ENCODE results near the gene JPT2. TPM values are rescaled to one million over a fixed set of nuclear protein-coding genes. Genes with fewer than 3 reads are reported as not detected.

Gene JPT2
- total and polyA plus RNA-seq, 8 donors, result 13.4 to 118 (median 37.1) TPM

DNA sequence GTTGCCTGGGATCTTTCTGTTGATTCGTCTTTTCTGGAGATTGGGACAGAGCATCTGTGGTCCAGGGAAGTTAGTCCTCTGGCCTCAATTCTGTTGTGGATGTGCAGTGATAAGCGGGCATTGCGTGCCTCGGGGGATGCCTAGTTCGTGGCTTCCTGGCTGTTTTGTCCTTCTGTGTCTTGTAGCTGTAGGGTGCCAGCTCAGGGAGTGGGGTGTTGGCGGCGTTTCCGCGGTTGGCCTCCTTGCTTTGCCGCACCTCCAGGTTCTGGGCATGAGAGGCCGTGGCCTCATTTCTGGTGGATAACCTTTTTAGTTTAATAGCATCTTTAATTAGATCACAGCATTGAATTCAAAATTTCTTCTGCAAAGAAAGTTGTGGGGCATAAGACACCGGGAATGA lies 1.4 kb upstream of the JPT2 start:
- WGBS, 5 donors, result 92 to 93% (median 92%) methylated on average over 12 of the region's 12 CpGs
- Histone ChIP-seq H3K27ac (no peak overlapping the region), H3K36me3 (peaks cover 24 to 47% (median 44%) of the 10 kb centered on the region in 4 donors), H3K4me1 (peaks cover 3 to 31% (median 27%) of the 10 kb centered on the region in 4 donors), H3K27me3 (no peaks in the 10 kb centered on the region), H3K4me3 (no peak overlapping the region), H3K9me3 (no peaks in the 10 kb centered on the region)
- intact Hi-C loops (cut with DNase I; ENCODE audit: low total_unique reads), result no loop called here
- no peak for DNase-seq
- TF ChIP-seq EP300 (IDR thresholded peaks at IDR 0.05), result no peak
- no peak for TF ChIP-seq POLR2AphosphoS5 (IDR thresholded peaks at IDR 0.05)
- TF ChIP-seq, protein P1, sequence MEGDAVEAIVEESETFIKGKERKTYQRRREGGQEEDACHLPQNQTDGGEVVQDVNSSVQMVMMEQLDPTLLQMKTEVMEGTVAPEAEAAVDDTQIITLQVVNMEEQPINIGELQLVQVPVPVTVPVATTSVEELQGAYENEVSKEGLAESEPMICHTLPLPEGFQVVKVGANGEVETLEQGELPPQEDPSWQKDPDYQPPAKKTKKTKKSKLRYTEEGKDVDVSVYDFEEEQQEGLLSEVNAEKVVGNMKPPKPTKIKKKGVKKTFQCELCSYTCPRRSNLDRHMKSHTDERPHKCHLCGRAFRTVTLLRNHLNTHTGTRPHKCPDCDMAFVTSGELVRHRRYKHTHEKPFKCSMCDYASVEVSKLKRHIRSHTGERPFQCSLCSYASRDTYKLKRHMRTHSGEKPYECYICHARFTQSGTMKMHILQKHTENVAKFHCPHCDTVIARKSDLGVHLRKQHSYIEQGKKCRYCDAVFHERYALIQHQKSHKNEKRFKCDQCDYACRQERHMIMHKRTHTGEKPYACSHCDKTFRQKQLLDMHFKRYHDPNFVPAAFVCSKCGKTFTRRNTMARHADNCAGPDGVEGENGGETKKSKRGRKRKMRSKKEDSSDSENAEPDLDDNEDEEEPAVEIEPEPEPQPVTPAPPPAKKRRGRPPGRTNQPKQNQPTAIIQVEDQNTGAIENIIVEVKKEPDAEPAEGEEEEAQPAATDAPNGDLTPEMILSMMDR (IDR thresholded peaks at IDR 0.05), result no peak
- TF ChIP-seq POLR2A (IDR thresholded peaks at IDR 0.05), result no peak

- Histone ChIP-seq H3K27ac (peak overlapping the region in 4 of 5 donors; percentile 11 to 88 (median 78)), H3K4me3 (peak overlapping the region in 3 of 4 donors; percentile 77 to 96 (median 87)), H3K36me3 (peaks cover 18 to 41% (median 37%) of the 10 kb centered on the region in 4 donors), H3K4me1 (peaks cover 3 to 31% (median 27%) of the 10 kb centered on the region in 4 donors), H3K9me3 (no peaks in the 10 kb centered on the region), H3K27me3 (no peaks in the 10 kb centered on the region)
- WGBS, 5 donors, result 82 to 86% (median 84%) methylated on average over 18 of the region's 18 CpGs
- DNase-seq, result no peak
- intact Hi-C loops (cut with DNase I; ENCODE audit: low total_unique reads), result no loop called here
- TF ChIP-seq POLR2A (IDR thresholded peaks at IDR 0.05), result no peak
- TF ChIP-seq, protein P1 (IDR thresholded peaks at IDR 0.05), result no peak
- TF ChIP-seq POLR2AphosphoS5 (IDR thresholded peaks at IDR 0.05), result no peak
- TF ChIP-seq EP300 (IDR thresholded peaks at IDR 0.05), result no peak
Measured at GRCh38 chr16:1677339-1677738, 740 bp upstream of the JPT2 start.

GRCh38 chr16:1678500-1679098 lies 520 bp downstream of the JPT2 start:
- TF ChIP-seq, protein P1 (IDR thresholded peaks at IDR 0.05), result no peak
- TF ChIP-seq POLR2AphosphoS5 (IDR thresholded peaks at IDR 0.05), result no peak
- no peak for TF ChIP-seq POLR2A (IDR thresholded peaks at IDR 0.05)
- TF ChIP-seq EP300 (IDR thresholded peaks at IDR 0.05), result no peak
- Histone ChIP-seq H3K4me3 (peak overlapping the region; percentile 77 to 96 (median 90)), H3K27me3 (no peaks in the 10 kb centered on the region), H3K9me3 (no peaks in the 10 kb centered on the region), H3K36me3 (peaks cover 13 to 32% (median 28%) of the 10 kb centered on the region in 4 donors), H3K4me1 (peaks cover 3 to 31% (median 27%) of the 10 kb centered on the region in 4 donors), H3K27ac (peak overlapping the region; percentile 81 to 90 (median 87))
- peak; percentile 50 to 66 for DNase-seq
- intact Hi-C loops (cut with DNase I; ENCODE audit: low total_unique reads), result no loop called here
- WGBS, 5 donors, result 0 to 5% (median 1%) methylated on average over 11 to 45 of the region's 45 CpGs

DNA sequence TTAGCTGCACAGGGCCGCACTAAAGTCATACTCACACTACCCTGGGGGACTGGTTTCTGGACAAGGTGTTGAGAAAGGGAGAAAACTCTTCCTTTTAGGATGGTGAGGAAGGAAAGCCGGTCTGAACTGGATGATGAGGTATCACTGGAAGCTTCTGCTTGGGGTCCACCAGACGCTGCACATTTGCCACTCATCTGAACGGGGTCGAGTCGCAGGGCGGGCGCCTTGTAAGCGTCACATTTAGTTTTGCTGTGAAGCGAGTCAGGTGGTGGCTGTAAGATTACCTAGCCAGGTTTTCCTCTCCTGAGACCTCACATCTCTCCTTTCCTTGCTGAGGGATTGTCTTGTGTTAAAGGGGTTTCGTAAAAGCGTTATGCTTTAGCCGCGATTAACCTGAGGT lies 2.3 kb downstream of the JPT2 start:
- intact Hi-C loops (cut with DNase I; ENCODE audit: low total_unique reads), result no loop called here
- 76 to 91% (median 79%) methylated on average over 14 of the region's 14 CpGs for WGBS, 5 donors
- TF ChIP-seq, protein P1 (IDR thresholded peaks at IDR 0.05), result no peak
- no peak for TF ChIP-seq EP300 (IDR thresholded peaks at IDR 0.05)
- TF ChIP-seq POLR2AphosphoS5 (IDR thresholded peaks at IDR 0.05), result no peak
- TF ChIP-seq POLR2A (IDR thresholded peaks at IDR 0.05), result no peak
- no peak for DNase-seq
- Histone ChIP-seq H3K9me3 (no peaks in the 10 kb centered on the region), H3K27me3 (no peaks in the 10 kb centered on the region), H3K27ac (peak overlapping the region in 1 of 5 donors; percentile 88), H3K4me3 (no peak overlapping the region), H3K36me3 (peaks cover 5 to 32% (median 27%) of the 10 kb centered on the region in 4 donors), H3K4me1 (peaks cover 3 to 31% (median 27%) of the 10 kb centered on the region in 4 donors)
